ENCODE data around the gene ZRANB2.
A peak's percentile ranks its signal among the peaks of the same experiment; 100 is the strongest.

- TF ChIP-seq CTCF (IDR thresholded peaks at IDR 0.05; ENCODE audit: poor library complexity) (peak; percentile 81), EZH2phosphoT487 (IDR thresholded peaks at IDR 0.05; ENCODE audit: low read depth, severe bottlenecking, unreplicated experiment) (no peak)
These were observed 30.8 kb downstream of the ZRANB2 start for GRCh38 chr1:71049951-71050598.

Measured in hepatocyte (in vitro differentiated cells).